HepG2 (cell line): ENCODE data around the gene CFAP73. TPM values are rescaled to one million over a fixed set of nuclear protein-coding genes. Genes with fewer than 3 reads are reported as not detected.

Source experiments
- ATF3 ChIP-seq: sonication (generic); formaldehyde crosslinking; IDR thresholded peaks from 2 replicates; pipeline ENCODE4 v1.4.0; 2020; ENCODE audit warnings: missing genetic modification reagents
- ATM ChIP-seq: fragments of 450-650 bp; IDR thresholded peaks from 2 replicates; pipeline ENCODE4 v1.7.1; 2017; ENCODE audit warnings: mild to moderate bottlenecking, borderline replicate concordance
- CSRNP2 ChIP-seq: sonication (generic); formaldehyde crosslinking; conservative IDR thresholded peaks from 2 replicates; pipeline ENCODE4 v1.8.0; 2022; ENCODE audit warnings: low read depth, missing genetic modification reagents
- EP300 ChIP-seq, 3 experiments: sonication (generic) in 1 of 3; formaldehyde crosslinking in 1 of 3; IDR thresholded peaks; 2 replicates each; pipeline versions ENCODE4 v1.5.1 to v1.6.1; 2011 to 2020; ENCODE audit warnings: low read depth in 2 of 3, low read length in 2 of 3, borderline replicate concordance in 1 of 3, improper control_type of control experiment in 1 of 3, mild to moderate bottlenecking in 1 of 3, missing genetic modification reagents in 1 of 3, moderate library complexity in 1 of 3
- HMG20A ChIP-seq: IDR thresholded peaks from 2 replicates; pipeline ENCODE4 v1.6.1; 2016; ENCODE audit warnings: borderline replicate concordance
- HNRNPUL1 ChIP-seq: fragments of 200-400 bp; formaldehyde crosslinking; IDR thresholded peaks from 2 replicates; pipeline ENCODE4 v1.6.1; 2017; ENCODE audit warnings: low read depth, mild to moderate bottlenecking, low read length, moderate library complexity
- MBD4 ChIP-seq: IDR thresholded peaks from 2 replicates; pipeline ENCODE4 v1.6.1; 2012; ENCODE audit warnings: low read length, inconsistent platforms, borderline replicate concordance
- MBNL3 ChIP-seq: fragments of 250-450 bp; sonication (Bioruptor Pico); conservative IDR thresholded peaks from 2 replicates; pipeline ENCODE4 v1.8.0; 2022; ENCODE audit warnings: mild to moderate bottlenecking, inconsistent platforms
- MIER3 ChIP-seq: IDR thresholded peaks from 2 replicates; pipeline ENCODE4 v1.6.1; 2016; ENCODE audit warnings: missing compliant biosample characterization, borderline replicate concordance
- NONO ChIP-seq, 2 experiments: fragments of 450-650 bp in 1 of 2; sonication (generic) in 1 of 2; formaldehyde crosslinking in 1 of 2; IDR thresholded peaks in 1 of 2; conservative IDR thresholded peaks in 1 of 2; 2 replicates each; pipeline versions ENCODE4 v1.6.1 to v1.8.0; 2017 to 2022; ENCODE audit warnings: mild to moderate bottlenecking in 1 of 2, missing genetic modification reagents in 1 of 2, moderate library complexity in 1 of 2
- PAX8 ChIP-seq: sonication (generic); formaldehyde crosslinking; IDR thresholded peaks from 2 replicates; pipeline ENCODE4 v1.8.0; 2022; ENCODE audit warnings: mild to moderate bottlenecking, missing genetic modification reagents, borderline replicate concordance
- RAD21 ChIP-seq: fragments of 450-650 bp; formaldehyde crosslinking; IDR thresholded peaks from 2 replicates; pipeline ENCODE4 v1.5.0; 2020; ENCODE audit warnings: mild to moderate bottlenecking
- RFX3 ChIP-seq: IDR thresholded peaks from 2 replicates; pipeline ENCODE4 v1.6.1; 2016; ENCODE audit warnings: missing biosample characterization, missing genetic modification reagents
- SMYD3 ChIP-seq: sonication (generic); formaldehyde crosslinking; IDR thresholded peaks from 2 replicates; pipeline ENCODE4 v1.8.1; 2023; ENCODE audit warnings: mild to moderate bottlenecking, missing genetic modification reagents
- SRSF1 ChIP-seq: fragments of 200-400 bp; formaldehyde crosslinking; optimal IDR thresholded peaks from 2 replicates; pipeline ENCODE3; 2017; ENCODE audit warnings: mild to moderate bottlenecking, low read depth, low read length, moderate library complexity
- STAG1 ChIP-seq: sonication (generic); formaldehyde crosslinking; IDR thresholded peaks from 2 replicates; pipeline ENCODE4 v1.4.0; 2020; ENCODE audit warnings: missing genetic modification reagents
- SYNCRIP ChIP-seq: fragments of 200-400 bp; formaldehyde crosslinking; IDR thresholded peaks from 2 replicates; pipeline ENCODE4 v1.6.1; 2018; ENCODE audit warnings: mild to moderate bottlenecking, low read depth, low read length; ENCODE audit not compliant: insufficient read depth
- THAP7 ChIP-seq: sonication (generic); formaldehyde crosslinking; IDR thresholded peaks from 2 replicates; pipeline ENCODE4 v1.8.1; 2023; ENCODE audit warnings: mild to moderate bottlenecking, missing genetic modification reagents
- U2AF1 ChIP-seq: fragments of 200-400 bp; formaldehyde crosslinking; optimal IDR thresholded peaks from 2 replicates; pipeline ENCODE3; 2017; ENCODE audit warnings: mild to moderate bottlenecking, low read depth, low read length
- ZBTB49 ChIP-seq: sonication (generic); formaldehyde crosslinking; IDR thresholded peaks from 2 replicates; pipeline ENCODE4 v1.4.0; 2020; ENCODE audit warnings: missing genetic modification reagents, borderline replicate concordance
- ZFP36 ChIP-seq: fragments of 150-350 bp; IDR thresholded peaks from 2 replicates; pipeline ENCODE4 v1.6.1; 2018; ENCODE audit warnings: borderline replicate concordance, low read length, low read depth; ENCODE audit not compliant: partially characterized antibody
- ZMYM4 ChIP-seq: sonication (generic); formaldehyde crosslinking; IDR thresholded peaks from 2 replicates; pipeline ENCODE4 v1.8.1; 2023; ENCODE audit warnings: mild to moderate bottlenecking, missing genetic modification reagents
- ZNF12 ChIP-seq: sonication (generic); formaldehyde crosslinking; IDR thresholded peaks from 2 replicates; pipeline ENCODE4 v1.5.0; 2020; ENCODE audit warnings: missing genetic modification reagents
- ZNF589 ChIP-seq: sonication (generic); formaldehyde crosslinking; conservative IDR thresholded peaks from 2 replicates; pipeline ENCODE4 v1.8.0; 2022; ENCODE audit warnings: mild to moderate bottlenecking, moderate library complexity, missing genetic modification reagents
- ZSCAN25 ChIP-seq: sonication (generic); formaldehyde crosslinking; IDR thresholded peaks from 2 replicates; pipeline ENCODE4 v1.8.0; 2022; ENCODE audit warnings: mild to moderate bottlenecking, missing genetic modification reagents
- polyA plus RNA-seq, 8 experiments: library from polyadenylated mRNA; depleted of rRNA in 3 of 8; stranded (reverse) in 7 of 8; unstranded in 1 of 8; fragments of >200 nt; fragmentation: Illumina TruSeq in 4 of 8; extraction: Trizol in 4 of 8; gene quantifications; 2 replicates each; pipeline versions ENCODE4 v1.2.1 to v1.2.3, GENCODE V29; 2011 to 2016; ENCODE audit warnings: low read depth in 4 of 8, missing spikeins in 1 of 8, mixed read lengths in 1 of 8; ENCODE audit not compliant: insufficient read depth in 1 of 8
- total RNA-seq, 5 experiments: library from RNA; depleted of rRNA; stranded (reverse); fragments of >200 nt; fragmentation: Illumina TruSeq; extraction: Trizol; gene quantifications; 2 replicates each; pipeline ENCODE4 v1.2.3, GENCODE V29; 2016; ENCODE audit warnings: low read depth in 1 of 5

CFAP73 gene
- total and polyA plus RNA-seq, 2 of the 13 experiments (the other 11 are each of a cell fraction or from before 2014, with no cell fraction given): not detected

- TF ChIP-seq ZFP36 (no peak), ZNF589 (peak; percentile 95), RFX3 (CRISPR knock-in tag) (no peak), STAG1 (CRISPR knock-in tag) (peak; percentile 9; the same call in 1 of the 2 replicates), ZMYM4 (CRISPR knock-in tag) (peak; percentile 78), MBNL3 (CRISPR knock-in tag) (no peak), ZBTB49 (CRISPR knock-in tag) (no peak), SRSF1 (no peak), EP300 (IDR thresholded peaks at IDR 0.05; ENCODE audit: low read depth in 2 of 2, low read length in 2 of 2) (peak in 1 of 2 experiments; percentile 14; a peak in 1 of 4 replicates), EP300 (CRISPR knock-in tag; IDR thresholded peaks at IDR 0.05; ENCODE audit: borderline replicate concordance) (no peak), ATM (no peak), ATF3 (no peak), CSRNP2 (CRISPR knock-in tag) (no peak), ZNF12 (CRISPR knock-in tag) (0 out of 2 replicates have a peak, but pooled peaks have one; percentile 15), ZSCAN25 (no peak; the same call in 1 of the 2 replicates), SYNCRIP (no peak), RAD21 (CRISPR knock-in tag) (no peak), MBD4 (no peak), NONO (IDR thresholded peaks at IDR 0.05) (no peak), NONO (CRISPR knock-in tag; conservative IDR thresholded peaks at IDR 0.05) (peak; percentile 90), HNRNPUL1 (peak; percentile 60; the same call in 1 of the 2 replicates), HMG20A (CRISPR knock-in tag) (no peak), THAP7 (no peak), MIER3 (CRISPR knock-in tag) (no peak), SMYD3 (CRISPR knock-in tag) (no peak), U2AF1 (no peak), PAX8 (CRISPR knock-in tag) (no peak)
These were observed 35.9 kb downstream of the CFAP73 start, which contains the start of the genes DDX54 and RITA1 (continued) for GRCh38 chr12:113185180-113186032.
